ENCODE data around the gene LGSN.

DNA sequence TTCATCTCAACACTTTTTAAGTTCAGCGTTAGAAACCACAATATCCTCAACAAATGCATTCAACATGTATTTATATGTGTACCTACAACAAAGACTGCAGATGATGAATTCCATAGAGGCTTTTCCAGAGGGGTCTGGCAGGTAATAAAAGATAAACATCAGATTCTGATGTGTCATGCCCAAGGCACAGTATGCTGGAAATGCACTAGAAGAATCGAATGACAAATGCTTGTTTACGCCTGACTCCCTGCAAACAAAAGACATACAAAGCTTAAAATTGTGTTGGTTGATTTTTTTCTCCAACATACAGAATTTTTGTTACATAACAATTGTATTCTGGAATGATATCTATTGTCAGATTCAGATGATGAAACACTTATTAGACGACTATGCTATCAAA lies at the start of gene LGSN:
- no peak for TF ChIP-seq POLR2A (IDR thresholded peaks at IDR 0.05)
- TF ChIP-seq, protein P1, sequence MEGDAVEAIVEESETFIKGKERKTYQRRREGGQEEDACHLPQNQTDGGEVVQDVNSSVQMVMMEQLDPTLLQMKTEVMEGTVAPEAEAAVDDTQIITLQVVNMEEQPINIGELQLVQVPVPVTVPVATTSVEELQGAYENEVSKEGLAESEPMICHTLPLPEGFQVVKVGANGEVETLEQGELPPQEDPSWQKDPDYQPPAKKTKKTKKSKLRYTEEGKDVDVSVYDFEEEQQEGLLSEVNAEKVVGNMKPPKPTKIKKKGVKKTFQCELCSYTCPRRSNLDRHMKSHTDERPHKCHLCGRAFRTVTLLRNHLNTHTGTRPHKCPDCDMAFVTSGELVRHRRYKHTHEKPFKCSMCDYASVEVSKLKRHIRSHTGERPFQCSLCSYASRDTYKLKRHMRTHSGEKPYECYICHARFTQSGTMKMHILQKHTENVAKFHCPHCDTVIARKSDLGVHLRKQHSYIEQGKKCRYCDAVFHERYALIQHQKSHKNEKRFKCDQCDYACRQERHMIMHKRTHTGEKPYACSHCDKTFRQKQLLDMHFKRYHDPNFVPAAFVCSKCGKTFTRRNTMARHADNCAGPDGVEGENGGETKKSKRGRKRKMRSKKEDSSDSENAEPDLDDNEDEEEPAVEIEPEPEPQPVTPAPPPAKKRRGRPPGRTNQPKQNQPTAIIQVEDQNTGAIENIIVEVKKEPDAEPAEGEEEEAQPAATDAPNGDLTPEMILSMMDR (IDR thresholded peaks at IDR 0.05), result no peak

Measured in body of pancreas (tissue), 4 donors.